GDM1 (cell line): ENCODE measurements around the gene TAS1R2.

Source experiments
- DNase-seq: peaks from one replicate; lab custom pipeline; 2025; lab: John Stamatoyannopoulos, UW

Gene TAS1R2

GRCh38 chr1:18819986-18820790, 39.3 kb downstream of the TAS1R2 start:
- no peak for DNase-seq

- DNase-seq: no peak
These were observed 40.3 kb downstream of the TAS1R2 start for GRCh38 chr1:18819203-18819602.

GRCh38 chr1:18817795-18818435, 41.5 kb downstream of the TAS1R2 start:
- DNase-seq: no peak

GRCh38 chr1:18817316-18817715, 42.1 kb downstream of the TAS1R2 start:
- DNase-seq: no peak

- no peak for DNase-seq
These were observed 42.7 kb downstream of the TAS1R2 start for GRCh38 chr1:18816808-18817207.

GRCh38 chr1:18814874-18815531, 44.5 kb downstream of the TAS1R2 start:
- no peak for DNase-seq

GRCh38 chr1:18814425-18814824, 45.0 kb downstream of the TAS1R2 start:
- DNase-seq: no peak

GRCh38 chr1:18812453-18812939, 47.0 kb downstream of the TAS1R2 start:
- no peak for DNase-seq

- DNase-seq: no peak
These were observed 47.6 kb downstream of the TAS1R2 start for GRCh38 chr1:18811733-18812452.

GRCh38 chr1:18809953-18810899, 49.2 kb downstream of the TAS1R2 start:
- DNase-seq: no peak

GRCh38 chr1:18808550-18808949, 50.9 kb downstream of the TAS1R2 start:
- no peak for DNase-seq

GRCh38 chr1:18807334-18808063, 52.0 kb downstream of the TAS1R2 start:
- no peak for DNase-seq

- DNase-seq: no peak
These were observed 53.3 kb downstream of the TAS1R2 start for GRCh38 chr1:18805925-18806849.

GRCh38 chr1:18805150-18805879, 54.1 kb downstream of the TAS1R2 start:
- no peak for DNase-seq

- no peak for DNase-seq
These were observed 55.6 kb downstream of the TAS1R2 start for GRCh38 chr1:18803851-18804250.

- DNase-seq: no peak
These were observed 56.2 kb downstream of the TAS1R2 start for GRCh38 chr1:18803151-18803791.

GRCh38 chr1:18802231-18802630, 57.2 kb downstream of the TAS1R2 start:
- DNase-seq: no peak

- no peak for DNase-seq
These were observed 59.2 kb downstream of the TAS1R2 start for GRCh38 chr1:18800258-18800657.
